OCI-LY7 (cell line): Measurements from ENCODE around the gene TXNIP.

Experiments
- EZH2phosphoT487 ChIP-seq: fragments of 200-600 bp; sonication (generic); IDR thresholded peaks from 2 replicates; pipeline ENCODE4 v1.6.1; 2018; ENCODE audit warnings: low read depth, borderline replicate concordance, mild to moderate bottlenecking, mixed run types, antibody characterized with exemption, low read length, moderate library complexity, mixed read lengths
- TF ChIP-seq, protein P1 (sequence below): fragments of 200-600 bp; sonication (generic); conservative IDR thresholded peaks from 2 replicates; pipeline ENCODE4 v1.5.1; 2014; ENCODE audit warnings: mild to moderate bottlenecking, antibody characterized with exemption, low read length, moderate library complexity, mixed read lengths

GRCh38 chr1:145980457-145980994, 15.9 kb downstream of the TXNIP start:
- TF ChIP-seq, protein P1, sequence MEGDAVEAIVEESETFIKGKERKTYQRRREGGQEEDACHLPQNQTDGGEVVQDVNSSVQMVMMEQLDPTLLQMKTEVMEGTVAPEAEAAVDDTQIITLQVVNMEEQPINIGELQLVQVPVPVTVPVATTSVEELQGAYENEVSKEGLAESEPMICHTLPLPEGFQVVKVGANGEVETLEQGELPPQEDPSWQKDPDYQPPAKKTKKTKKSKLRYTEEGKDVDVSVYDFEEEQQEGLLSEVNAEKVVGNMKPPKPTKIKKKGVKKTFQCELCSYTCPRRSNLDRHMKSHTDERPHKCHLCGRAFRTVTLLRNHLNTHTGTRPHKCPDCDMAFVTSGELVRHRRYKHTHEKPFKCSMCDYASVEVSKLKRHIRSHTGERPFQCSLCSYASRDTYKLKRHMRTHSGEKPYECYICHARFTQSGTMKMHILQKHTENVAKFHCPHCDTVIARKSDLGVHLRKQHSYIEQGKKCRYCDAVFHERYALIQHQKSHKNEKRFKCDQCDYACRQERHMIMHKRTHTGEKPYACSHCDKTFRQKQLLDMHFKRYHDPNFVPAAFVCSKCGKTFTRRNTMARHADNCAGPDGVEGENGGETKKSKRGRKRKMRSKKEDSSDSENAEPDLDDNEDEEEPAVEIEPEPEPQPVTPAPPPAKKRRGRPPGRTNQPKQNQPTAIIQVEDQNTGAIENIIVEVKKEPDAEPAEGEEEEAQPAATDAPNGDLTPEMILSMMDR, result no peak
- no peak for TF ChIP-seq EZH2phosphoT487
